Measurements from ENCODE around the gene PSTPIP1. TPM values are rescaled to one million over a fixed set of nuclear protein-coding genes. Genes with fewer than 3 reads are reported as not detected.

PSTPIP1 gene
- total and polyA plus RNA-seq, 2 of the 13 experiments (the other 11 are each of a cell fraction or from before 2014, with no cell fraction given): 4.4 to 8.7 TPM

GRCh38 chr15:77032052-77032646 is 37.2 kb downstream of the PSTPIP1 start (continued):
- TF ChIP-seq ZNF274 (CRISPR knock-in tag; IDR thresholded peaks at IDR 0.05) (no peak), NCOA5 (CRISPR knock-in tag; IDR thresholded peaks at IDR 0.05) (no peak), ZNF501 (CRISPR knock-in tag; IDR thresholded peaks at IDR 0.05) (peak; percentile 81), SRSF1 (optimal IDR thresholded peaks at IDR 0.05; ENCODE audit: low read depth, low read length) (no peak), ZNF724P (CRISPR knock-in tag; IDR thresholded peaks at IDR 0.05; ENCODE audit: borderline replicate concordance) (0 out of 2 replicates have a peak, but pooled peaks have one; percentile 44), ZNF672 (CRISPR knock-in tag; IDR thresholded peaks at IDR 0.05) (no peak), NFKB2 (CRISPR knock-in tag; IDR thresholded peaks at IDR 0.05; ENCODE audit: borderline replicate concordance) (no peak), HMGXB4 (CRISPR knock-in tag; IDR thresholded peaks at IDR 0.05; ENCODE audit: borderline replicate concordance in 1 of 2, low read depth in 1 of 2) (peak; percentile 63 to 75; a peak in 3 of 4 replicates), POGZ (CRISPR knock-in tag; IDR thresholded peaks at IDR 0.05) (peak; percentile 62), ZUFSP (CRISPR knock-in tag; IDR thresholded peaks at IDR 0.05; ENCODE audit: borderline replicate concordance) (no peak), KDM2A (CRISPR knock-in tag; IDR thresholded peaks at IDR 0.05; ENCODE audit: borderline replicate concordance, low read depth) (peak; percentile 72), ZNF773 (CRISPR knock-in tag; IDR thresholded peaks at IDR 0.05; ENCODE audit: borderline replicate concordance) (no peak), CAMTA2 (CRISPR knock-in tag; IDR thresholded peaks at IDR 0.05; ENCODE audit: borderline replicate concordance) (no peak)
- TF ChIP-seq, protein P1, sequence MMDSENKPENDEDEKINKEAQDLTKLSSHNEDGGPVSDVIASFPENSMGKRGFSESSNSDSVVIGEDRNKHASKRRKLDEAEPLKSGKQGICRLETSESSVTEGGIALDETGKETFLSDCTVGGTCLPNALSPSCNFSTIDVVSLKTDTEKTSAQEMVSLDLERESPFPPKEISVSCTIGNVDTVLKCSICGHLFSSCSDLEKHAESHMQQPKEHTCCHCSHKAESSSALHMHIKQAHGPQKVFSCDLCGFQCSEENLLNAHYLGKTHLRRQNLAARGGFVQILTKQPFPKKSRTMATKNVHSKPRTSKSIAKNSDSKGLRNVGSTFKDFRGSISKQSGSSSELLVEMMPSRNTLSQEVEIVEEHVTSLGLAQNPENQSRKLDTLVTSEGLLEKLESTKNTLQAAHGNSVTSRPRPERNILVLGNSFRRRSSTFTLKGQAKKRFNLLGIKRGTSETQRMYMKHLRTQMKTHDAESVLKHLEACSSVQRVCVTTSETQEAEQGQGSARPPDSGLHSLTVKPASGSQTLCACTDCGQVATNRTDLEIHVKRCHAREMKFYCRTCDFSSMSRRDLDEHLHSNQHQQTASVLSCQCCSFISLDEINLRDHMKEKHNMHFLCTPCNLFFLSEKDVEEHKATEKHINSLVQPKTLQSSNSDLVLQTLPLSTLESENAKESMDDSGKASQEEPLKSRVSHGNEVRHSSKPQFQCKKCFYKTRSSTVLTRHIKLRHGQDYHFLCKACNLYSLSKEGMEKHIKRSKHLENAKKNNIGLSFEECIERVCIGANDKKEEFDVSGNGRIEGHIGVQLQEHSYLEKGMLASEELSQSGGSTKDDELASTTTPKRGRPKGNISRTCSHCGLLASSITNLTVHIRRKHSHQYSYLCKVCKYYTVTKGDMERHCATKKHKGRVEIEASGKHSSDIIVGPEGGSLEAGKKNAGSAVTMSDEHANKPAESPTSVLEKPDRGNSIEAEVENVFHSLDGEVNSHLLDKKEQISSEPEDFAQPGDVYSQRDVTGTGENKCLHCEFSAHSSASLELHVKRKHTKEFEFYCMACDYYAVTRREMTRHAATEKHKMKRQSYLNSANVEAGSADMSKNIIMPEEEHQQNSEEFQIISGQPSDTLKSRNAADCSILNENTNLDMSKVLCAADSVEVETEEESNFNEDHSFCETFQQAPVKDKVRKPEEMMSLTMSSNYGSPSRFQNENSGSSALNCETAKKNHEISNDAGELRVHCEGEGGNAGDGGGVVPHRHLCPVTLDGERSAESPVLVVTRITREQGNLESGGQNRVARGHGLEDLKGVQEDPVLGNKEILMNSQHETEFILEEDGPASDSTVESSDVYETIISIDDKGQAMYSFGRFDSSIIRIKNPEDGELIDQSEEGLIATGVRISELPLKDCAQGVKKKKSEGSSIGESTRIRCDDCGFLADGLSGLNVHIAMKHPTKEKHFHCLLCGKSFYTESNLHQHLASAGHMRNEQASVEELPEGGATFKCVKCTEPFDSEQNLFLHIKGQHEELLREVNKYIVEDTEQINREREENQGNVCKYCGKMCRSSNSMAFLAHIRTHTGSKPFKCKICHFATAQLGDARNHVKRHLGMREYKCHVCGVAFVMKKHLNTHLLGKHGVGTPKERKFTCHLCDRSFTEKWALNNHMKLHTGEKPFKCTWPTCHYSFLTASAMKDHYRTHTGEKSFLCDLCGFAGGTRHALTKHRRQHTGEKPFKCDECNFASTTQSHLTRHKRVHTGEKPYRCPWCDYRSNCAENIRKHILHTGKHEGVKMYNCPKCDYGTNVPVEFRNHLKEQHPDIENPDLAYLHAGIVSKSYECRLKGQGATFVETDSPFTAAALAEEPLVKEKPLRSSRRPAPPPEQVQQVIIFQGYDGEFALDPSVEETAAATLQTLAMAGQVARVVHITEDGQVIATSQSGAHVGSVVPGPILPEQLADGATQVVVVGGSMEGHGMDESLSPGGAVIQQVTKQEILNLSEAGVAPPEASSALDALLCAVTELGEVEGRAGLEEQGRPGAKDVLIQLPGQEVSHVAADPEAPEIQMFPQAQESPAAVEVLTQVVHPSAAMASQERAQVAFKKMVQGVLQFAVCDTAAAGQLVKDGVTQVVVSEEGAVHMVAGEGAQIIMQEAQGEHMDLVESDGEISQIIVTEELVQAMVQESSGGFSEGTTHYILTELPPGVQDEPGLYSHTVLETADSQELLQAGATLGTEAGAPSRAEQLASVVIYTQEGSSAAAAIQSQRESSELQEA (CRISPR knock-in tag; IDR thresholded peaks at IDR 0.05; ENCODE audit: not compliant biosample characterization): no peak
- TF ChIP-seq, protein P2, sequence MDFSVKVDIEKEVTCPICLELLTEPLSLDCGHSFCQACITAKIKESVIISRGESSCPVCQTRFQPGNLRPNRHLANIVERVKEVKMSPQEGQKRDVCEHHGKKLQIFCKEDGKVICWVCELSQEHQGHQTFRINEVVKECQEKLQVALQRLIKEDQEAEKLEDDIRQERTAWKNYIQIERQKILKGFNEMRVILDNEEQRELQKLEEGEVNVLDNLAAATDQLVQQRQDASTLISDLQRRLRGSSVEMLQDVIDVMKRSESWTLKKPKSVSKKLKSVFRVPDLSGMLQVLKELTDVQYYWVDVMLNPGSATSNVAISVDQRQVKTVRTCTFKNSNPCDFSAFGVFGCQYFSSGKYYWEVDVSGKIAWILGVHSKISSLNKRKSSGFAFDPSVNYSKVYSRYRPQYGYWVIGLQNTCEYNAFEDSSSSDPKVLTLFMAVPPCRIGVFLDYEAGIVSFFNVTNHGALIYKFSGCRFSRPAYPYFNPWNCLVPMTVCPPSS (IDR thresholded peaks at IDR 0.05): no peak

Measured in HepG2 (cell line).